Rectal smooth muscle tissue (tissue), 1 donor: ENCODE measurements around the gene CDKAL1.

ENCODE experiments used
- H3K27ac ChIP-seq: one replicate; pipeline ENCODE4 v1.7.0; 2013; ENCODE audit warnings: low read depth, low read length, inconsistent platforms
- H3K27me3 ChIP-seq: one replicate; pipeline ENCODE4 v1.7.0; 2013; ENCODE audit warnings: low read length; ENCODE audit not compliant: control insufficient read depth, insufficient read depth
- H3K36me3 ChIP-seq: one replicate; pipeline ENCODE4 v1.7.0; 2013; ENCODE audit warnings: low read length; ENCODE audit not compliant: control insufficient read depth, insufficient read depth
- H3K4me1 ChIP-seq: one replicate; pipeline ENCODE4 v1.7.0; 2013; ENCODE audit warnings: low read length; ENCODE audit not compliant: control insufficient read depth, insufficient read depth
- H3K4me3 ChIP-seq: one replicate; pipeline ENCODE4 v1.7.0; 2013; ENCODE audit warnings: low read length
- H3K9ac ChIP-seq: one replicate; pipeline ENCODE4 v1.7.0; 2013; ENCODE audit warnings: low read length

Gene CDKAL1

DNA sequence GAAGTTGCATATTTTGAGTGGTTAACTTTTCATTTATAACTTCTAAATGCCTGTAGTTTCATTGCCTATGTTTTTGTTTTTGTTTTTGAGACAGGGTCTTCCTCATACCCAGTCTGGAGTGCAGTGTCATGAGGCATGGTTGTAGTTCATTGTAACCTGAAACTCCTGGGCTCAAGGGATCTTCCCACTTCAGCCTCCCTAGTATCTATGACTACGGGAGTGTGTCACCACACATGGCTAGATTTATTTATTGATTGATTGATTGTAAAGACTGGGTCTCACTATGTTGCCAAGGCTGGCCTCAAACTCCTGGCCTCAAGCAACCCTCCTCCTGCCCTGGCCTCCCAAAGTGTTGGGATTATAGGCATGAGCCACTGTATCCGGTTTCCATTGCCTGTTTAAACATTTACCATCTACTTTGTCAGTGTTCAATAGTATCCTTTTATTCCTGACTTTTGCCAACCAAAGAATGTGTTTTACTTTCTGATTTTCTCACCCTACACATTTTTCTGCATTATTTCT, 144.6 kb downstream of the CDKAL1 start:
- no peaks in the 10 kb centered on the region for H3K27me3 ChIP-seq
- H3K27ac ChIP-seq = no peak overlapping the region
- no peak overlapping the region for H3K9ac ChIP-seq

DNA sequence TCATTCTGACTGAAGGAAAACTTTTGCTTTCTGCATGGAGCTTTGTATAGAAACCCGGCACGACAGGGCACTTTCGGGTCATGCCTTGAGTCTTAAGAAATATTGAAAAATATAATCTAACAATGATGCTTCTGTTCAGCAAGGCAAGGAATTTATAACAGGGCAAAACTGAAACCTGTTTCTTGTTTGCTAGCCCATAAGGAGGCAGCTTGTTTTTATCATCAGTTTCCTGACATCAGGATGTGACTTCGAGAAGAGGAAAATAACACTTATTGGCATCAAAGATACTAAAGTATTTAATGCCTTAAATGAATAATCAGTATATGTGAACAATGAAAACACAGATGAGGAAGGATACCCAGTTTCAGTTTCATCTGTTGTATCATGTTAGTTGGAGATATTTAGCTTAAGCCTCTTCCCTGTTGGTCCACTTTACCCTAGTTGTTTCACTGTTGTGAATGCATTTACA, 146.5 kb downstream of the CDKAL1 start:
- Histone ChIP-seq H3K36me3 (no peaks in the 10 kb centered on the region), H3K27ac (no peak overlapping the region), H3K9ac (no peak overlapping the region), H3K27me3 (no peaks in the 10 kb centered on the region), H3K4me3 (no peak overlapping the region), H3K4me1 (peaks cover 4% of the 10 kb centered on the region)

More for the DNA sequence above, 144.6 kb downstream of the CDKAL1 start:
- Histone ChIP-seq H3K4me1 (peaks cover 4% of the 10 kb centered on the region), H3K36me3 (no peaks in the 10 kb centered on the region), H3K4me3 (no peak overlapping the region)

DNA sequence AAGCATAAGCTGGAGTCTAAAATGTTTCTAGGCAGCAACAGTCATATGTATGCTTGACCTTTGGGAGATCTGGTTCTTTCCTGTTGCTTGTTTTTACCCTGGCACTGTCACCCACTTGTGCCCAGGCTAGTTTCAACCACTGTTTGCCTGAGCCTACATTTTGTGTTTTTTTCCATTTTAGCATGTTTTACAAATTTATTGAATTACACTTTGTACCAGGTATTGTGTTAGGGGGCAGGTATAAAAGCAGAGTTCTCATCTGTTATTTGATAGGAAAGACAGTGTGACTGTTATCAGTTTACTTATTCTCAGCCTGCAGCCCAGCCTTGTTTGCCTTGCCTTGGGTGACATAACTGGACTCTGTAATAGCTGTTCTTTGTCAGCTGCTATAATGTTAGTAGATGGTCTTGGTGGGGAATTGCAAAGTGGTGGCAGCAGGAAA, 147.0 kb downstream of the CDKAL1 start:
- H3K4me3 ChIP-seq = no peak overlapping the region
- H3K36me3 ChIP-seq = no peaks in the 10 kb centered on the region
- no peak overlapping the region for H3K9ac ChIP-seq
- H3K27me3 ChIP-seq = no peaks in the 10 kb centered on the region
- no peak overlapping the region for H3K27ac ChIP-seq
- H3K4me1 ChIP-seq = peaks cover 4% of the 10 kb centered on the region

DNA sequence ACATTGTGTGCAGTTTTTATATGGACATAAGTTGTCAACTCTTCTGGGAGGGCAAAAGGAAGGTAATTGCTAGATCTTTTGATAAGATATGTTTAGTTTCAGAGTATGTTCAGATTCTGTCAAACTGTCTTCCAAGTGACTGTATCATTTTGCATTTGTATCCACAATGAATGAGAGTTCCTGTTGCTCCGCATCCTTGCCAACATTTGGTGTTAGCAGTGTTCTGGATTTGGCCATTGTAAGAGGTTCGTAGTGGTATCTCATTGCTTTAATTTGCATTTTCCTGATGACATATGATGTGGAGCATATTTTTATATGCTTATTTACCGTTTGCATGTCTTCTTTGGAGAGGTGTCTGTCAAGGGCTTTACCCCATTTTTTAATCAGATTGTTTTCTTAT, 150.2 kb downstream of the CDKAL1 start:
- no peak overlapping the region for H3K27ac ChIP-seq
- H3K27me3 ChIP-seq = no peaks in the 10 kb centered on the region
- no peaks in the 10 kb centered on the region for H3K36me3 ChIP-seq

DNA sequence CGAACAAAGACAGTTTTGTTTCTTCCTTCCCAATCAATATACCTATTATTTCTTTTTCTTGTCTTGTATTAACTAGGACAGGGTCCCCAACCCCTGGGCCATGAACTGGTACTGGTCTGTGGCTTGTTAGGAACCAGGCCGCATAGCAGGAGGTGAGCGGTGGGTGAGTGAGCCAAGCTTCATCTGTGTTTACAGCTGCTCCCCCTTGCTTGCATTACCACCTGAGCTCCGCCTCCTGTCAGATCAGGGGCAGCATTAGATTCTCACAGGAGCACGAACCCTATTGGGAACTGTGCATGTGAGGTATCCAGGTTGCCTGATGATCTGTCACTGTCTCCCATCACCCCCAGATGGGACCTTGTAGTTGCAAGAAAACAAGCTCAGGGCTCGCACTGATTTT, 151.9 kb downstream of the CDKAL1 start:
- Histone ChIP-seq H3K9ac (no peak overlapping the region), H3K36me3 (no peaks in the 10 kb centered on the region), H3K4me1 (peaks cover under 1% of the 10 kb centered on the region), H3K27me3 (no peaks in the 10 kb centered on the region), H3K27ac (no peak overlapping the region), H3K4me3 (no peak overlapping the region)

More for the DNA sequence above, 150.2 kb downstream of the CDKAL1 start:
- Histone ChIP-seq H3K9ac (no peak overlapping the region), H3K4me3 (no peak overlapping the region), H3K4me1 (peaks cover 4% of the 10 kb centered on the region)

DNA sequence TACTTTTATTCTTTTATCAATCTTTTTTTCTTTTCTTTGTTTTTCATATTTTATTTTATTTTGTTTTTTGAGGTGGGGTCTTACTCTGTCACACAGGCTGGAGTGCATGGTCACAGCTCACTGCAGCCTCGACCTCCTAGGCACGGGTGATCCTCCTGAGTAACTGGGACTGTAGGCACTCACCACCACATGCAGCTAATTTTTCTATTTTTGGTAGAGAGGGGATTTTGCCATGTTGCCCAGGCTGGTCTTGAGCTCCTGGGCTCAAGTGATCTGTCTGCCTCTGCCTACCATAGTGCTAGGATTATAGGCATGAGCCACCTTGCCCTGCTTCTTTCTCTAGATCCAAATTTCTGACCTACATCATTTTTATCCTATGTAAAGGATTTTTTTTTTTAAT, 153.2 kb downstream of the CDKAL1 start:
- no peak overlapping the region for H3K4me3 ChIP-seq

DNA sequence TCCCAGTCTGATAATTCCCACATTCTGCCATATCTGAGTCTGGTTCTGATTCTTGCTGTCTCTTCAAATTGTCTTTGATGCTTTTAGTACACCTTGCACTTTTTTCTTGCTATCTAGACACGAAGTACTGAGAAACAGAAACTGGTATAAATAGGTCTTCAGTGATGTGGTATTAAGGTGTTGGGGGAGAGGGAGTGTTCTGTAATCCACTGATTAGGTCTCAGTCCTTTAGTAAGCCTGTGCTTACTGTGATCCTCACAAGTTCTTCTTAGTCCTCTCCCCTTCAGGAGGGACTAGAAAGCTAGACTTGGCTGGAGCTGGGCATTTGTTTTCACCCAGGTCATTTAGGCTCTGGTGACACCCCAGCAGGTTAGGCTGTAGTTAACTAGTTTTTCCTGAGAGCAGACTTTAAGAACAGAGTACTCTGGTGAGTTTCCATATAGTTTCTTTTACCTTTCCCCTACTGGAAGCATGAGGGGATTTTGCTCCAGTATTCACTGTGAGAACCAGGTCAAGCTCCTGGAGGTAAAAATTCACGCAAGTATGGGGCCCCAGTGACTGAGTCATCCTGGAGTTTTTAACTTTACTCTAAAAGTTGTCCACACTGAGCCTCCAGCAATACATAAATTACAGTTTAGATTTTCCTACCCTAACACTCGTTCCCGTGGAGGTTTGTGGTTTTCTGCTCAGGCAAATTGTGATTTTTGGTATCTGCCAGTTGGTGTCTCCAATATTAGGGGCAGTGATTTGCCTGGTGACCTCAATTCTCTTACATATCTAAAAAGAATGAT, 154.6 kb downstream of the CDKAL1 start:
- H3K4me3 ChIP-seq = no peak overlapping the region
- H3K36me3 ChIP-seq = no peaks in the 10 kb centered on the region
- no peaks in the 10 kb centered on the region for H3K27me3 ChIP-seq
- no peak overlapping the region for H3K9ac ChIP-seq
- H3K4me1 ChIP-seq = no peaks in the 10 kb centered on the region
- H3K27ac ChIP-seq = no peak overlapping the region

More for the DNA sequence above, 153.2 kb downstream of the CDKAL1 start:
- Histone ChIP-seq H3K27me3 (no peaks in the 10 kb centered on the region), H3K36me3 (no peaks in the 10 kb centered on the region), H3K9ac (no peak overlapping the region), H3K4me1 (no peaks in the 10 kb centered on the region), H3K27ac (no peak overlapping the region)

DNA sequence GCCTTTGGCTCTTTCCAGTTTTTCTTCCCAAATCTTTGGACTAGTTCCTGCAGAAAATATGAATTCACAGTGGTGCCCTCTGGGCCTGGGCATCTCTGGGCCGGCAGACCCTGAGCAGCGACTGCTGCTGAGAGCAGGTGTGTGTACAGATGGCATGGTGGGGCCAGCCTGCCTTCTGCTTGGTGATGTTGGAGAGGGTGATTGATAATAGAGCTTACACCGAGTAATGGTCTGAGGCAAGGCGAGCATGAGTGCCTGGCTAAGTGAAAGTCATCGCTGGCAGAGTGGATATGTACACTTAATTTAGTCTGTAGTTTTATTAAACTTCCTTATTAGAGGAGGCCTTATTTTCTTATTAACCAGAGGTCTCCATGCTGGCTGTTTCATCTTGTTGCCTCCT, 156.9 kb downstream of the CDKAL1 start:
- no peak overlapping the region for H3K4me3 ChIP-seq
- no peaks in the 10 kb centered on the region for H3K4me1 ChIP-seq
- H3K27me3 ChIP-seq = no peaks in the 10 kb centered on the region
- no peak overlapping the region for H3K9ac ChIP-seq
- H3K27ac ChIP-seq = no peak overlapping the region
- H3K36me3 ChIP-seq = no peaks in the 10 kb centered on the region

DNA sequence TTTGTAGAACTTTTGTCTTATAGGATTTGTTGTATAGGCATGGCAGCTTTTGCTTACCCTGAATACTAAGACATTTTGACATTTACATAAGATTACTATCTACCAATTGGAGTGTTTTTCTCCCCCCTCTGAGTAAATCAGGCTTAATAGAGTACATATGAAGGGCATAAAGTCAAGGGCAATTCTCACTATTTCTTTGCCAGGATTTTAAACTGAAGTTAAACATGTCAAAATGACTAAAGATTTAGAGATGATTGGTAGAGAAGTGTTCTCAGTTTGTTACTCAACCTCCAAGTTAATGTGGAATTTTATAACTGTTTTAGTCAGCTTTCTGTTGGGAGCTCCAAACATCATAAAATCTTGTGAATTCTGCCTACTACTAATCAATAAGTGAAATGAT, 157.8 kb downstream of the CDKAL1 start:
- no peaks in the 10 kb centered on the region for H3K4me1 ChIP-seq
- H3K27ac ChIP-seq = no peak overlapping the region
- H3K36me3 ChIP-seq = no peaks in the 10 kb centered on the region
- no peaks in the 10 kb centered on the region for H3K27me3 ChIP-seq
- no peak overlapping the region for H3K9ac ChIP-seq
- no peak overlapping the region for H3K4me3 ChIP-seq

DNA sequence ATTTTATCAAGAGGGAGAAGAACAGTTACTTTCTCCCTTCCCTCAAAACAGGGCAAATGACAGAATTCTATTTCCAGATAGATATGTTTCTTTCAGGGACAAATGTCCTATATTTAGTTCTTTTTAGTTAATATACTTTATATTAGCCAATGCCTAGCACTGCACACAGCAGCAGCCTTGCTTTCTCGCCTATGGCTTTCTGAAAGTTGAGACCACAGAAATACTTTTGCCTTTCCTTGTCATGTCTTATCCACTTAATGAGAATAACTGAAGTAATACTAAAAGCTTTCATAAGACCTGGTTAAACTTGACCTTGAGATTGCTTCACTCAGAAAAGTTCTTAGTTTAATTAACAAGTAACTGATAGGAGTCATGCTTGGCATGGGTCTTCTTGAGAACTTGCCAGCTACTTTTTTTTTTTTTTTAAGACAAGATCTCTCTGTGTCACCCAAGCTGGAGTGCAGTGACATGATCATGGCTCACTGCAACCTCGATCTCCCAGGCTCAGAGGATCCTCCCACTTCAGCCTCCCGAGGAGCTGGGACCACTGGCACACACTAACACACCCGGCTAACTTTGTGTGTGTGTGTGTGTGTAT, 159.3 kb downstream of the CDKAL1 start:
- Histone ChIP-seq H3K4me1 (no peaks in the 10 kb centered on the region), H3K36me3 (no peaks in the 10 kb centered on the region), H3K4me3 (no peak overlapping the region), H3K9ac (no peak overlapping the region), H3K27me3 (no peaks in the 10 kb centered on the region), H3K27ac (no peak overlapping the region)

DNA sequence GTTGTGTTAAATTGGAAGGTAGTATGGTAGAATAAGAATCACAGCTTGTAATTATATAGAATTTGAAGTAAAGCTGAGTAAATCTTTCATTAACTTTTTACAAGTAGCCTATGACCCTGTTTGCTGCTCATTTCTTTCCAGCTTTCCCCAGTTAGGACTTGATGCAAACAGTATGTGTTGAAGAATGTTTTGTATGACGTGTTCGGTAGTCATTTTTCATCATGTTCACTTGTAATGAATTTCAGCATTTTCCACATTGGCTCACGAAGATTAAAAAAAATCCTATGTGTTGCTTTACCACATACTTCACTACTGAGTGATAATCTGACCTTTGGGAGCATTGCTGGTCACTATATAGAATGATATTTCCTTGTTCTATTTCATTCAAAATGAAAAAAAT, 162.4 kb downstream of the CDKAL1 start:
- Histone ChIP-seq H3K36me3 (no peaks in the 10 kb centered on the region), H3K9ac (no peak overlapping the region), H3K27me3 (no peaks in the 10 kb centered on the region), H3K4me1 (no peaks in the 10 kb centered on the region), H3K27ac (no peak overlapping the region), H3K4me3 (no peak overlapping the region)

DNA sequence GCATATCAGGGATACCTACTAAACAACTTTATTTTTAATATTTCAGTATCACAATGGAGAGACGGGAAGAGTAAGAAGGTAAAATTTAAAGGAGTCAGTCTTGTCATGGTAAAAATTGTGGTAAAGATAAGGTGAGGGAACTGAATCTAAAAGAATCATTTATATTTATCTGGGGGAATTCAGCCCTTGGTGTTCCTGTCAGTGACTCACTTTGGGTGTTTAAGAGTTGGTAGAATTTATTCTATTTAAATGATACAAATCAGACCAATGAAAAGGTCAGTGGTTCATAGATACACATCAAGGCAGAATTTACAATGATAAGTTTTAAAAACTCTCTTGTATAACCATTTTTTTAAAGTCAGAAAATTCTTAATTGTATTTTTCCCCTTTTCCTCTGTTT, 164.4 kb downstream of the CDKAL1 start:
- Histone ChIP-seq H3K27me3 (no peaks in the 10 kb centered on the region), H3K36me3 (no peaks in the 10 kb centered on the region), H3K27ac (no peak overlapping the region), H3K9ac (no peak overlapping the region), H3K4me3 (no peak overlapping the region), H3K4me1 (no peaks in the 10 kb centered on the region)
